COLO829 (cell line): Measurements from ENCODE around the gene CASP1.
"Not testable (repeated sequence)": the region's sequence is repeated elsewhere in the genome, so short reads cannot be mapped to it uniquely, and the experiment has no call there.

Experiments
- DNase-seq: peaks from one replicate; pipeline ENCODE4 v3.0.0; 2012; ENCODE audit warnings: low spot score

Gene CASP1

GRCh38 chr11:105034813-105035620 is at the start of gene CASP1:
CASP1 (minus strand) TSS chr11:105035144; CDS start chr11:105035113, 31 bp downstream.
- DNase-seq, result no peak

GRCh38 chr11:105081412-105082150 is 46.6 kb upstream of the CASP1 start:
- DNase-seq, result no peak

DNA sequence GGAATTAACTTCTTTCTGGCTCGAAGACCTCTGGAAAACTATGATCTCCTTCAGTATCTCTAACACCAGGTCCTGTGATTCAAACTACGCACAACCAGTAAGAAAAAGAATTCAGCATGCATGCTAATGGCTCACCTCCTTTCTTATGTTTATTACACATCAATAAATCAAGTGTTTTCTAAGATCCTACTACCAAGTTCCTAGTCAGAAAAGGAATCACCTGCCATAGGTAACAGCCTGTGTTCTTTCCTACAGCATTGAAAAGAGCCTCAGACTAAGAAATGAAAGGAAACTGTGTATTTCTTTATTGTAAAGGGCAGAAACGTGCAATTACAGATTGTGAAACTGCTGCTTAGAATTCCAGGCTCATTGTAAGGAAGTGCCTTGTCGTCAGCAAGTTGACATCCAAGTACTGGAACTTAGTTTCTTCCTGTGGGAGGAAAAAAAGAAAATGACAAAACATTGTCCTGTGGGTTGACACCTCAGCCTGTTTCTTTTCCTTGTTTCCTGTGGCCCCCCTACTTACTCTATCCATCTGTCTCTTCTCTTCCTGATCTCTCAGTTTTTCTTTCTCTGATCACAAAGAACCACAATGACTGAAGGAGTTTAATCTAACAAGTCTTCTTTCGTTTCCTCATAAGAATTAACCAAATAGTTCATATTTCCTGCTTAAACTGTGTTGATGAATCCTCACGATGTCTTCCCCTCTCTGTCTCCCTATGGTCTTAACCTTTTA is 45.4 kb upstream of the CASP1 start:
- not testable (repeated sequence) for DNase-seq

GRCh38 chr11:105078283-105078682 is 43.3 kb upstream of the CASP1 start:
- DNase-seq, result no peak

DNA sequence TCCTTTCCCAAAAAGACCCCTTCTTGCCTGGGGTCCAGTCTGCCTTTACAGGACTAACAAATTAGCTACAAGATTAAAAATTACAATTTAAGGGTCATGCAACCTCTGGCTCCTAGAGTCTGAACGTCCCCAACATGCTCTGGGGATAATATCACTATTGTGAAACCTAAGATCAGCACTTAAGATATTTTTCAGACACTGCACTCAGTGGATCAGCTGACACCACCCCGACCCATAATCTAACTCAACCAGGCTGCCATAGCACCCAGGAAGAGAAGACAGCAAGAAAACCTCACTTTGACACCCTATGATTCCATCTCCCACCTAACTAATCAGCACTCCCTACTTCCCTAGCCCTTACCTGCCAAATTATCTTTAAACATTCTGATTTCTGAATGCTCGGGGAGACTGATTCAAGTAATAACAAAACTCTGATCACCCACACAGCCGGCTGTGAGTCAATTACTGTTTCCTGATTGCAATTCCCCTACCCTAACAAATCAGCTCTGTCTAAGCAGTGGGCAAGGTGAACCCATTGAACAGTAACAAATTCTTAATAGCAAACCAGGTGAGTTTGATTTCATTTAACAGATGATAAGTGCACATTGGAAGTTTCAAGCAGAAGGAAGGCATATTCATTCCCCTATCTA is 42.3 kb upstream of the CASP1 start:
- not testable (repeated sequence) for DNase-seq

GRCh38 chr11:105074166-105074530 is 39.2 kb upstream of the CASP1 start:
- no peak for DNase-seq

DNA sequence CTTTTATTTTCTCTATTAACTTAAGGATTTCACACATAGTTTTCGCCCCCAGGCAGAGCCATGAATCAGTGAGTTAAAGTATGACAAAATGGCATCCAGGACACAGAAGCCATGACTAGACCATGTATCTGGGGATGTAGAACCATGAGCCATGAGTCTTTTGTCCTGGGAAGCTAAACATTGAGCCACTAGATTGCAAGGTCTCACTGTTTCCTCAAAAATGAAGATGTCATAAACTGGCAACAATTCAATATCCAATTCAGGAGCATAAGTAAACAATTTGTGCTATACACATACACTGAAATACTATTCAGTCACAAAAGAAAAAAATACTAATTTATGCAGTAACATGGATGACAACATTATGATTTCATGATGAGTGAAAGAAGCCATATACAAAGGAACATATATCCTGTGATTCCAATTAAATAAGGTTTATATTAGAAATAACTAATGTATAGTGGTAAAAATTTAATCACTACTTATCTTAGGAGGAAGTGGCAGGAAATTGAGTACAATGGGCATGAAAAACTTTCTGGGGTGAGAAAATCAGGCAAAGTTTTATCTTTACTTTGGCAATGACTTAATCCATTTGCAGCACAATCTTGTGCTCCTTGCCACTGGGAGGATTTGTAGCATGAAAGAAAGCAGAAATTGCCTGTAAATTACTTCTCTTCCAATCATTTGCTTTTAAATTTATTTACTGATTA is 38.7 kb upstream of the CASP1 start:
- no peak for DNase-seq

DNA sequence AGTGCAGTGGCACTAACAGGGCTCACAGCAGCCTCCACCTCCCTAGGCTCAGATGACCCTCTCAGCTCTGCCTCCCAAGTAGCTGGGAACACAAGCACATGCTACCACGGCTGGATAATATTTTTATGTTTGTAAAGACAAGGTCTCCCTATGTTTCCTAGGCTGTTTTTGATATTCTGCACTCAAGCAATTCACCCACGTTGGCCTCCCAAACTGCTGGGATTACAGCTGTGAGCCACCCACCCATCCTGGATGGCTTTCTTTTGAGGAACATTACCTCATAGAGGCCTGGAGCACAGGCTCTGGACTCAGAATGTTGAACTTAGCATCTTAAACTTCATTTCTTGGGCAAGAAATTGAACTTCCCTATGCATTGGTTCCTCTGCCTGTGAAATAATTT is 37.1 kb upstream of the CASP1 start:
- not testable (repeated sequence) for DNase-seq

DNA sequence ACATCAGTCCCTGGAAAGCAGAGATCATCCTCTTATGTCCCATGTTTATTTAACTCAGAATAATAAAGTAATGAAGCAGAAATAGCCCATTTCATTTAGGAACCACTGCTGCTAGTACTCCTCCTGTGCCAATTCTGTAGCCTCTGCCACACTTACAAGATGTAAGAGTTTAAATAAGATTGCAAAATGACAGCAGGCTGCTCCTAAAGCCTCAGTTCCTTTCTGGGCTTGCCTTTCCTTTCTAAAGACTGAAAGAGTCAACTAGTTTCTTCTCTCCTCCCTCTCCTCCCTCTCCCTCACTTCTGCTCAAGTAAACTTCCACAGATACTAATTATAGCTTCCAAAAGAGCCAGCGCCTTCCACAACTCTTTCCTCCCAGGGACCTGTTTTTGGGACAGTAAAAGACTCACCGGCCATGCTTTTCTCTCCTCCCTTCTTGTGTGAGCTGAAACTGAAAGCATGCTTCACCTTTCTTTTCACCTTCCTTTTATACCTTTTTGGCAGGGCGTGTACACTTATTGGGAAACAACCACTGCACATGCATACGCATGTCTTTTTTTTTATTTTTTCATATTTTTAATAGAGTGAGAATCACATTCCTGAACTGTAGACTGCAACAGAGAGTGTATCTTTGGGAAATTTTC is 36.3 kb upstream of the CASP1 start:
- DNase-seq, result no peak

DNA sequence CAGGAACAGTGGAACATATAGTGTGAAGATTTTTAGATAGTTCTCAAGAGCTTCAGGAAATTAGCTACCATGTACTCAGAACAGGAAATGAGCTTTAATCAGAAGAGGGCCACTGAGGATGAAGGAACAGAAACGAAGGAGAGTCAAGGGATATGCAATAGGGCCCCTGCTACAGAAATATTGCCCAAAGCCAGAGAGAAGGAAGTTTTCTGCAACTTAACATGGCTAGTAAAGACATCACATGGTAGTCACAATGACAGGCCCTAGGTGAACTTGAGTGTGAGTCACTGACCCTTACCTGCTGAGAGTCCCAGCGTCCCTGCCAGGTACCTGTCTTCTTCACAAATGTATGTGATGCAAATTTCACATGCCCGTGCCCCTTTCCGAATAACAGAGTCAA is 35.4 kb upstream of the CASP1 start:
- no peak for DNase-seq

GRCh38 chr11:105069749-105070148 is 34.8 kb upstream of the CASP1 start:
- DNase-seq, result not testable (repeated sequence)

DNA sequence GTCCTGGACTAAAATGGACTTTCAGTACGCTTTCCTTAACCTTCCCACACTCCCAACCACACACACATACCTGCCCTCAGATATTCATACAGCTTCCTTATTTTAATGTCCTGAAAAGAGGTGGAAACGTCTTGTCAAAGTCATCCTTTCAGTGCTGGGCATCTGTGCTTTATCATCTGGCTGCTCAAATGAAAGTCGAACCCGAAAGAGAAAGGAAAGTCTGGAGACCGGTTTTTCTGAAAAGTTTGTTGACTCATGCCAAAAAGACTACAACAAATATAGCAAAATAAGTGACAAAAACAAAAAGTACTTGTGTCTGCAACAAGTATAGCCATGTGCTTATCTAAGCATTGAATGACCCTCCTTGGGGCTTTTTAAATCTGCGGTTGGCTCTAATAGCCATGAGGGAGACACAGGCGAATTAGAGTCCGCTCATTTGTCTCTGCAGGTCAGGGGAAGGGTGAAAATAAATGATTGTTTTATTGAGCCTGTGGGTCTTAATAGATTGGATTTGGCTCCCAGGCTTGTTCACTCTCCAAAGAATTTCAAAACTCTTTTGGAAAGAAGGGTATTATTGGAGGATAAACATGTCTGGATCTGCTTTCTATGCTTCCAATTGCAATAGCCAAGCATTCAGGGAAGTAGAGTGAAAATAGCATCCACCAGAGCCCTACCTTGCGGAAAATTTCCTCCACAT is 28.4 kb upstream of the CASP1 start:
- not testable (repeated sequence) for DNase-seq

DNA sequence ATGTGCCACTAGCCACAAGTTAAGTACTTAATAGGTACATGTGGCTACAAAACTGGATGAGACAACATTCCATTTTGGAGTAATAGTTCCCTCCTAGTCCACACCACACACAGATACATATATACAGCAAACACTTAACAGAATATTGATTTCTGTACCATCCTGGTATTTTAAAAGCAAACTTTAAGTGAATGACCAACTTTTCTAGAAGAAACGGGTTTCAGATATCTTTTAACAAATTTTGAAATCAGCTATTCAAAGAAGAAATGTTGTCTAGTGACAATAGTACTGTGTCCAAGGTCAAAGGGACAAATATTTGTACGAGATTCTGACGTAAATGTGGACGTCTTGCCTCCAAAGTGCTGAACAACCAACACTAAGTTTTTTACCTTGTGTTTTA is 22.5 kb upstream of the CASP1 start:
- DNase-seq, result no peak

DNA sequence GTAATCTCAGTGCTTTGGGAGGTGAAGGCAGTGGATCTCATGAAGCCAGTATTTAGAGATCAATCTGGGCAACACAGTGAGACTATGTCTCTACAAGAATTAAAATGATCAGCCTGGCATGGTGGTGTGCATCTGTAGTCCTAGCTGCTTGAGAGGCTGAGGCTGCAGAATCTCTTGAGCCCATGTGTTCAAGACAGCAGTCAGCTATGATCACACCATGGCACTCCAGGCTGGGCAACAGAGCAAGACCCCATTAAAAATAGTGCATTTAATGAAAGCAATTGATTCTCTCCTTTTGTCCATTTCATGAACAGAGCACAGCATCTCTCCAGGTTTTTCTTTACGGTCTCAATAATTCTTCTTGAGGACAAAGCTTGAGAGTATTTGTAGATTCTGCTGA is 21.5 kb upstream of the CASP1 start:
- DNase-seq, result no peak

DNA sequence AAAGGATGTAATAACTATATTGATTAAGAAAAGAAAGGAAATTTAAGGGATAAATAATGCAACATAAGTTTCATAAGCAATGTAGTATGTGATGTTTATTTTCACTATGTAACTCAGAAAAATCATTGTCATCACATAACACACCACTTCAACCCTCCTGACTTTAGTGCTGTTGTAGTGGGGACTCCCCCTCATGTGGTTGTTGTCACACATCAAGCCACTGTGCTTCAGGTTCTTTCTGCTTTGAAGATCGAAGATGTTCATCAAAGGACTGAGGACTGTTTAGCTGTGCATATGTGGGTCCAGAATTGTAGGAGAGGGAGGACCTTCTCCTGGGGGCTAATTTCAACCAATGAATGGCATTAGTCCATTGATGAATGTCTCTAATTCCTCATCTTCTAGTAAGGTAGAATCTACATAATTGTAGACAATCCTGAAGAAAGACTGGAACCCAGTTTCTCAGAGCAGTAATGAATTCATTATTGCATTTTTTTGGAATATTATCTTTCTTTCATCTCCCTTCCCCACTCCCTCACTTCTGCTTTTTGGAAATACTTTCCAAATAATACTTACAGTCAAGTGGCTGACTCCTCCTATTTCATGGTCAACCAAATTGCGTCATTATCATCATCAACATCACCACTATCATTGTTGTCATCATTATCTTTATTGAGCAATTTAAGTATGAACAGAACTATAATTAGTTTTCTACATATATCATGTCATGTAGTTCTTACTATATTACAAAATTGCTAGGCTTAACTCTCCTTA is 20.0 kb upstream of the CASP1 start:
- DNase-seq, result no peak

GRCh38 chr11:105052487-105052886 is 17.5 kb upstream of the CASP1 start:
- no peak for DNase-seq

GRCh38 chr11:105051559-105051958 is 16.6 kb upstream of the CASP1 start:
- DNase-seq, result no peak

GRCh38 chr11:105049481-105049880 is 14.5 kb upstream of the CASP1 start:
- peak; percentile 15 for DNase-seq

DNA sequence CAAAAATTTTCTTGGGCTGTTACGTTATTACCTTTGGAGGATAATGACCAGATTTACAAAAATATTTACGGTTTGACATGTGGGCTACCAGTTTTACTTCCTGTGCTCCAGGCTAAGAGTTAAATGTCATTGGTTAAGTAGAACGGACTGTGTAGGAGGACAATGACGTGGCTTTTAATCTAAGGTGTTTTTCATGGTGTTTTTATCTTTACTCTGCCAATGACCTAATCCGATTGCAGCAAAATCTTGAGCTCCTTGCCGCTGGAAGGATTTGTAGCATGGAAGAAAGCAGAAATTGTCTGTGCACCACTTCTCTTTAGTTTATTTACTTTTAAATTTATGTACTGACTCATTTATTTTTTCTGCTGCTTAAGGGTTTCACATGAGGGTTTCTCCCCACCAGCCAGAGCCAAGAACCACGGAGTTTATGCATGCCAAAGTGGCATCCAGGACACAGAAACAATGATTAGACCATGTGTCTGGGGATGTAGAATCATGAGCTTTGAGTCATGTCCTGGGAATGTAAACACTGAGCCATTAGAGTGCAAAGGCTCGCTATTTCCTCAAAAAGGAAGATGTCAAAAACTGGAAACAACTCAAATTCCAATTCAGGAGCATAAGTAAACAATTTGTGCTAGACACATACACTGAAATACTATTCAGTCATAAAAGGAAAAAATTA is 12.1 kb upstream of the CASP1 start:
- DNase-seq, result peak; percentile 84
